IMR-90 (cell line): ENCODE data around the gene ANTXR2. TPM values are rescaled to one million over a fixed set of nuclear protein-coding genes. Genes with fewer than 3 reads are reported as not detected.

Experiments
- ATAC-seq: fragments of 200-7000 bp; cut with Tn5 transposase; 2 replicates; pipeline ENCODE4 v1.9.1; 2020; ENCODE audit warnings: low read depth, mild to moderate bottlenecking, moderate library complexity
- BruUV-seq: library from RNA; stranded (reverse); fragments of 400-500 nt; replicated peaks from 2 replicates; lab custom pipeline; 2021; lab: Mats Ljungman, UMichigan
- CTCF ChIA-PET: fragments of 300-600 bp; formaldehyde crosslinking; extraction: SDS; loops from one replicate; lab custom pipeline; 2021; ENCODE audit warnings: antibody characterized with exemption; lab: Yijun Ruan, JAX
- POLR2A ChIA-PET: fragments of 300-600 bp; sonication (Branson Sonifier 250); formaldehyde crosslinking; loops from one replicate; lab custom pipeline; 2022; ENCODE audit warnings: antibody characterized with exemption; ENCODE audit not compliant: unreplicated experiment; lab: Charles Lee
- DNase-seq: peaks from one replicate; pipeline ENCODE4 v3.0.0; 2013
- H2AFZ ChIP-seq: replicated peaks from 2 replicates; pipeline ENCODE3; 2013; ENCODE audit warnings: low read length, mild to moderate bottlenecking; ENCODE audit not compliant: poor library complexity
- H2AK5ac ChIP-seq: 2 replicates; pipeline ENCODE4 v1.6.1; 2013; ENCODE audit warnings: low read depth, low read length, inconsistent platforms
- H2AK9ac ChIP-seq: replicated peaks from 2 replicates; pipeline ENCODE3; 2013; ENCODE audit warnings: mild to moderate bottlenecking, low read depth, low read length, moderate library complexity; ENCODE audit not compliant: poor library complexity
- H2BK120ac ChIP-seq: 2 replicates; pipeline ENCODE4 v1.6.1; 2013; ENCODE audit warnings: low read depth, low read length, inconsistent platforms
- H2BK15ac ChIP-seq: 3 replicates; pipeline ENCODE4 v1.6.1; 2013; ENCODE audit warnings: low read depth, low read length, inconsistent platforms
- H2BK20ac ChIP-seq: 2 replicates; pipeline ENCODE4 v1.6.1; 2013; ENCODE audit warnings: low read depth, mild to moderate bottlenecking, inconsistent platforms, low read length, moderate library complexity
- H2BK5ac ChIP-seq: 2 replicates; pipeline ENCODE4 v1.6.1; 2013; ENCODE audit warnings: mild to moderate bottlenecking, low read depth, low read length, inconsistent platforms; ENCODE audit not compliant: poor library complexity, severe bottlenecking
- H3K14ac ChIP-seq: replicated peaks from 2 replicates; pipeline ENCODE4 v1.6.1; 2013; ENCODE audit warnings: low read depth, low read length, inconsistent platforms
- H3K18ac ChIP-seq: 2 replicates; pipeline ENCODE4 v1.6.1; 2013; ENCODE audit warnings: low read depth, low read length, control low read depth
- H3K23ac ChIP-seq: 2 replicates; pipeline ENCODE4 v1.6.1; 2013; ENCODE audit warnings: low read depth, low read length, inconsistent platforms
- H3K27ac ChIP-seq: 2 replicates; pipeline ENCODE4 v1.5.1; 2013; ENCODE audit warnings: mild to moderate bottlenecking, control low read depth, low read length; ENCODE audit not compliant: insufficient read depth
- H3K27me3 ChIP-seq: 2 replicates; pipeline ENCODE4 v1.6.1; 2013; ENCODE audit warnings: low read length; ENCODE audit not compliant: control insufficient read depth, insufficient read depth
- H3K36me3 ChIP-seq: 2 replicates; pipeline ENCODE4 v1.6.1; 2013; ENCODE audit warnings: low read length, mixed read lengths; ENCODE audit not compliant: control insufficient read depth, insufficient read depth
- H3K4ac ChIP-seq: 2 replicates; pipeline ENCODE4 v1.6.1; 2013; ENCODE audit warnings: low read depth, low read length, inconsistent platforms
- H3K4me1 ChIP-seq: 2 replicates; pipeline ENCODE4 v1.6.1; 2013; ENCODE audit warnings: low read length, mixed read lengths; ENCODE audit not compliant: control insufficient read depth, insufficient read depth
- H3K4me2 ChIP-seq: 2 replicates; pipeline ENCODE4 v1.6.1; 2013; ENCODE audit warnings: low read depth, mild to moderate bottlenecking, control low read depth, low read length, moderate library complexity
- H3K4me3 ChIP-seq: 2 replicates; pipeline ENCODE4 v1.5.1; 2013; ENCODE audit warnings: low read depth, mild to moderate bottlenecking, control low read depth, low read length, moderate library complexity; ENCODE audit not compliant: insufficient read depth
- H3K56ac ChIP-seq: 2 replicates; pipeline ENCODE4 v1.6.1; 2013; ENCODE audit warnings: low read length, inconsistent platforms; ENCODE audit not compliant: insufficient read depth; ENCODE audit errors: extremely low read depth
- H3K79me1 ChIP-seq, 2 experiments: 2 replicates each; pipeline ENCODE4 v1.6.1; 2013; ENCODE audit warnings: low read length in 2 of 2, inconsistent platforms in 1 of 2, low read depth in 1 of 2
- H3K9ac ChIP-seq: 2 replicates; pipeline ENCODE4 v1.6.1; 2013; ENCODE audit warnings: low read depth, low read length, control low read depth
- H3K9me1 ChIP-seq: 2 replicates; pipeline ENCODE4 v1.6.1; 2013; ENCODE audit warnings: low read length, inconsistent platforms; ENCODE audit not compliant: insufficient read depth
- H3K9me3 ChIP-seq: 2 replicates; pipeline ENCODE4 v1.6.1; 2013; ENCODE audit warnings: low read length; ENCODE audit not compliant: control insufficient read depth, insufficient read depth
- H4K20me1 ChIP-seq: 2 replicates; pipeline ENCODE4 v1.6.1; 2013; ENCODE audit warnings: low read length, inconsistent platforms; ENCODE audit not compliant: insufficient read depth
- H4K5ac ChIP-seq: 2 replicates; pipeline ENCODE4 v1.6.1; 2013; ENCODE audit warnings: mild to moderate bottlenecking, low read depth, low read length, control low read depth
- H4K8ac ChIP-seq, 2 experiments: 2 replicates each; pipeline ENCODE4 v1.6.1; 2013; ENCODE audit warnings: low read depth in 2 of 2, low read length in 2 of 2, control low read depth in 1 of 2, inconsistent platforms in 1 of 2
- H4K91ac ChIP-seq: 2 replicates; pipeline ENCODE4 v1.6.1; 2013; ENCODE audit warnings: low read depth, low read length, inconsistent platforms; ENCODE audit not compliant: insufficient read depth
- BHLHE40 ChIP-seq: fragments of 150-350 bp; IDR thresholded peaks from 2 replicates; pipeline ENCODE4 v1.6.1; 2016; ENCODE audit warnings: mild to moderate bottlenecking, low read depth, low read length
- CEBPB ChIP-seq: IDR thresholded peaks from 2 replicates; pipeline ENCODE4 v1.6.1; 2012; ENCODE audit warnings: low read depth, low read length, improper control_type of control experiment
- CHD1 ChIP-seq: IDR thresholded peaks from 2 replicates; pipeline ENCODE4 v1.6.1; 2012; ENCODE audit warnings: low read depth, low read length, improper control_type of control experiment
- FOS ChIP-seq: fragments of 150-350 bp; IDR thresholded peaks from 2 replicates; pipeline ENCODE4 v1.6.1; 2016; ENCODE audit warnings: low read depth, low read length
- MAFK ChIP-seq: IDR thresholded peaks from 2 replicates; pipeline ENCODE4 v1.6.1; 2012; ENCODE audit warnings: low read depth, low read length, improper control_type of control experiment
- MAZ ChIP-seq: IDR thresholded peaks from 2 replicates; pipeline ENCODE4 v1.6.1; 2012; ENCODE audit warnings: low read depth, mild to moderate bottlenecking, low read length, improper control_type of control experiment, moderate library complexity, borderline replicate concordance
- MXI1 ChIP-seq: IDR thresholded peaks from 2 replicates; pipeline ENCODE4 v1.6.1; 2012; ENCODE audit warnings: low read depth, mild to moderate bottlenecking, low read length, moderate library complexity, borderline replicate concordance
- RAD21 ChIP-seq: IDR thresholded peaks from 2 replicates; pipeline ENCODE4 v1.6.1; 2012; ENCODE audit warnings: low read length, improper control_type of control experiment
- RCOR1 ChIP-seq: IDR thresholded peaks from 2 replicates; pipeline ENCODE4 v1.6.1; 2012; ENCODE audit warnings: mild to moderate bottlenecking, low read length, improper control_type of control experiment; ENCODE audit not compliant: insufficient replicate concordance
- RFX5 ChIP-seq: IDR thresholded peaks from 2 replicates; pipeline ENCODE4 v1.8.0; 2012; ENCODE audit warnings: low read depth, mild to moderate bottlenecking, low read length, moderate library complexity
- SMC3 ChIP-seq: fragments of 150-350 bp; IDR thresholded peaks from 2 replicates; pipeline ENCODE4 v1.6.1; 2016; ENCODE audit warnings: low read depth, mild to moderate bottlenecking, antibody characterized with exemption, low read length, moderate library complexity
- WGBS, 2 experiments: methylation state at CpG; one replicate each; pipeline versions ENCODE4 v1.1.5 to v1.1.7; 2013; ENCODE audit warnings: missing lambda C conversion rate in 2 of 2; ENCODE audit not compliant: insufficient read length in 1 of 2; ENCODE audit errors: extremely low coverage in 2 of 2; 5-methylcytosine and 5-hydroxymethylcytosine counted together
- dilution Hi-C: fragments of 300-500 bp; cut with HindIII; formaldehyde crosslinking; loops from one replicate; pipeline ENCODE4 v1.14.3; 2018; ENCODE audit warnings: low sequenced_read_pairs; ENCODE audit not compliant: unreplicated experiment
- in situ Hi-C: fragments of 300-500 bp; cut with MboI; formaldehyde crosslinking; loops from 3 replicates; pipeline ENCODE4 v1.14.3; 2019; ENCODE audit warnings: low sequenced_read_pairs, inconsistent platforms, mixed read lengths
- intact Hi-C: fragments of 100-400 bp; cut with micrococcal nuclease; formaldehyde crosslinking; loops from 2 replicates; pipeline ENCODE4 v1.10.0; 2022
- polyA plus RNA-seq, 3 experiments: library from polyadenylated mRNA; depleted of rRNA; stranded (reverse); fragments of >200 nt; gene quantifications; 2 replicates each; pipeline ENCODE4 v1.2.3, GENCODE V29; 2012; ENCODE audit warnings: low replicate concordance in 1 of 3
- total RNA-seq: library from RNA; depleted of rRNA; stranded (reverse); fragments of >200 nt; gene quantifications from 2 replicates; pipeline ENCODE4 v1.2.3, GENCODE V29; 2012
- TF ChIP-seq, protein P1 (sequence below): fragments of 150-350 bp; IDR thresholded peaks from 2 replicates; pipeline ENCODE4 v1.6.1; 2016; ENCODE audit warnings: low read depth, mild to moderate bottlenecking, low read length, moderate library complexity, borderline replicate concordance

The ANTXR2 gene
- total and polyA plus RNA-seq, 2 of the 4 experiments (the other 2 are of a cell fraction), result 46.8 to 88.5 TPM

DNA sequence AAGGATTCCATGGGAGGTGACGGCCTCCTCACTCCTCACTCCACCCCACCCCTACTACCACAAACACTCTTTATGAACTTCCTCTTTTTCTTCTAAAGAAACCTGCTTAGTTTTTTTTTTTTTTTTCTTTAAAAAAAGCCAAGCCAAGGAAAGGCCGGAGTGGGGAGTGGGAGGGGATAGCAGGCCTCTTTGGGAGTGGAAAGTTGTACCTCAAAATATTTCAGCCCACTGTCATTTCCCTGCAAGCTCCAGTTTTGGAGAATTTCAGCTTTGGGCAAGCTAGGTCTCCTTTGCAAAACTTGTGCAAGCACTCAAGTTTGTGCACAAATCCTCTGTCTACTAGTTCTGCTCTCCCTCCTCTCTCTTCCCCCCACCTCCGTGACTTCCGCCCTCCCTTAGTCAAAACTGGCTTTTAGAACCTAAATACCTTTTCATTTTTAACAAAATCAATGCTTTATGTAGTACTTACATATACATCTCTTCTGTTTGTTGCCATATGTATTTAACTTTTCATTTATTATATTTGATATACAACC, 512 bp upstream of the ANTXR2 start (continued):
- TF ChIP-seq SMC3 (no peak), RCOR1 (no peak)

DNA sequence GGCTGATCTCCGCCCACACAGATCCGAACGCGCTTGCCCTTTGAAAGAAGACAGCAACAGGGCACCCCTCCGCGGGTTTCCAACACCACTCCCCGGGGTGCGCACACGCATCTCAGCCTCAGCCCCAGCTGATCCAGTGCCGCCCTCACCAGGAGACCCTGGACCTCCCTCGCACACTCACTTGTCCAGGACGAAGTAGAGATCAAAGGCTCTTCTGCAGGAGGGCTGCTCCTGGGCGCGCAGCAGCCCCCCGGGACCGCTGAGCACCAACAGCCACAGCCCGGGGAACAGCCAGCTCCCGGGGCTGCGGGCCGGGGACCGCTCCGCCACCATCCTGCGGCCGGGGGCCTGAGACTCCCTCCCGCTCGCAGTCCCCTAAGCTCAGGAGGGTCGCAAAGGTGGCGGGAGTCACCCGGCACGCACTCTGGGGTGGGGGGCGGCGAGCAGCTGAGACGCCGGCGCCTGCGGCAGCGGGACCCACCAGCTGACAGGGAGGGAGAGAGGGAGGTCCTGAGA, 743 bp downstream of the ANTXR2 start:
- peaks cover 10 to 22% of the 10 kb centered on the region in 2 experiments for H3K79me1 ChIP-seq
- peak; percentile 22 for DNase-seq
- peaks cover 8% of the 10 kb centered on the region for H3K36me3 ChIP-seq
- BruUV-seq, result TSS peak; percentile 46
- peak overlapping the region; percentile 28; the same call in 1 of the 2 replicates for H2BK20ac ChIP-seq
- H3K27me3 ChIP-seq, result no peaks in the 10 kb centered on the region
- H4K8ac ChIP-seq, result peak overlapping the region; percentile 3 to 75; a peak in 3 of 4 replicates
- H3K4ac ChIP-seq, result peak overlapping the region; percentile 86
- in situ Hi-C loops, result loop anchor here (5.0 kb wide), 1 partner anchor 110 kb away; no protein-coding TSS in a partner anchor
- peak overlapping the region; percentile 72 for H2AK5ac ChIP-seq
- H3K18ac ChIP-seq, result peak overlapping the region; percentile 96
- H3K14ac ChIP-seq, result peak overlapping the region; percentile 82
- H3K4me1 ChIP-seq, result peaks cover 1% of the 10 kb centered on the region; the same call in 1 of the 2 replicates
- H3K4me2 ChIP-seq, result peak overlapping the region; percentile 98
- intact Hi-C loops, result loop anchor here (2.0 to 10.0 kb wide), 5 partner anchors 217 to 1120 kb away; no protein-coding TSS in a partner anchor
- H3K4me3 ChIP-seq, result peak overlapping the region; percentile 85
- POLR2A ChIA-PET, result no interaction called here
- peaks cover 3% of the 10 kb centered on the region; the same call in 1 of the 2 replicates for H3K9me1 ChIP-seq
- peak overlapping the region; percentile 91 for H4K91ac ChIP-seq
- H3K27ac ChIP-seq, result peak overlapping the region; percentile 93
- H2AFZ ChIP-seq, result peak overlapping the region; percentile 94
- peak overlapping the region; percentile 91 for H3K56ac ChIP-seq
- dilution Hi-C loops, result no loop called here
- CTCF ChIA-PET, result interaction anchor here (0.6 to 1.0 kb wide), 3 partner anchors 53 to 128 kb away, joined by 3 read pairs; no protein-coding TSS in a partner anchor
- H3K9ac ChIP-seq, result peak overlapping the region; percentile 87
- peak overlapping the region; percentile 97 for H2AK9ac ChIP-seq
- peaks cover 3% of the 10 kb centered on the region; the same call in 1 of the 2 replicates for H4K20me1 ChIP-seq
- peak overlapping the region; percentile 80; the same call in 2 of the 3 replicates for H2BK15ac ChIP-seq
- peak overlapping the region; percentile 83 for H2BK5ac ChIP-seq
- H2BK120ac ChIP-seq, result peak overlapping the region; percentile 88
- H3K9me3 ChIP-seq, result no peaks in the 10 kb centered on the region
- H3K23ac ChIP-seq, result peak overlapping the region; percentile 99
- ATAC-seq, result peak; percentile 36
- WGBS, 2 experiments, result 0% methylated on average over 18 of the region's 37 CpGs; no CpG with 5 or more reads in 1 of the 2 experiments
- peak overlapping the region; percentile 92 for H4K5ac ChIP-seq
- TF ChIP-seq BHLHE40 (no peak), RFX5 (no peak), RAD21 (no peak), CHD1 (no peak), SMC3 (no peak), FOS (no peak), MAZ (no peak), MAFK (no peak), RCOR1 (no peak), MXI1 (no peak; the same call in 1 of the 2 replicates), CEBPB (no peak)
- TF ChIP-seq, protein P1, sequence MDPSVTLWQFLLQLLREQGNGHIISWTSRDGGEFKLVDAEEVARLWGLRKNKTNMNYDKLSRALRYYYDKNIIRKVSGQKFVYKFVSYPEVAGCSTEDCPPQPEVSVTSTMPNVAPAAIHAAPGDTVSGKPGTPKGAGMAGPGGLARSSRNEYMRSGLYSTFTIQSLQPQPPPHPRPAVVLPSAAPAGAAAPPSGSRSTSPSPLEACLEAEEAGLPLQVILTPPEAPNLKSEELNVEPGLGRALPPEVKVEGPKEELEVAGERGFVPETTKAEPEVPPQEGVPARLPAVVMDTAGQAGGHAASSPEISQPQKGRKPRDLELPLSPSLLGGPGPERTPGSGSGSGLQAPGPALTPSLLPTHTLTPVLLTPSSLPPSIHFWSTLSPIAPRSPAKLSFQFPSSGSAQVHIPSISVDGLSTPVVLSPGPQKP, result no peak
